GM12878 (cell line): ENCODE data around the gene FCER2. TPM values are rescaled to one million over a fixed set of nuclear protein-coding genes. Genes with fewer than 3 reads are reported as not detected.

ENCODE experiments used
- ATAC-seq: fragments of 200-7000 bp; cut with Tn5 transposase; 3 replicates; pipeline ENCODE4 v1.9.1; 2020; ENCODE audit warnings: mild to moderate bottlenecking, moderate library complexity
- BruUV-seq: library from RNA; stranded (reverse); fragments of 400-500 nt; replicated peaks from 2 replicates; lab custom pipeline; 2021; lab: Mats Ljungman, UMichigan
- CTCF ChIA-PET: fragments of 300-600 bp; sonication (Branson Sonifier 250); formaldehyde crosslinking; extraction: SDS; loops from one replicate; lab custom pipeline; 2021; ENCODE audit warnings: inconsistent platforms; lab: Yijun Ruan, JAX
- POLR2A ChIA-PET: fragments of 350-600 bp; formaldehyde crosslinking; extraction: SDS; loops from one replicate; lab custom pipeline; 2021; ENCODE audit warnings: inconsistent platforms; lab: Charles Lee
- RAD21 ChIA-PET: fragments of 300-600 bp; sonication (Branson Sonifier 250); formaldehyde crosslinking; loops from one replicate; lab custom pipeline; 2023; ENCODE audit warnings: antibody characterized with exemption; ENCODE audit not compliant: unreplicated experiment; lab: Charles Lee
- SMC1A ChIA-PET: fragments of 300-600 bp; sonication (Branson Sonifier 250); formaldehyde crosslinking; loops from one replicate; lab custom pipeline; 2023; ENCODE audit not compliant: unreplicated experiment, uncharacterized antibody; lab: Charles Lee
- DNase-seq: peaks from one replicate; pipeline ENCODE4 v3.0.0-alpha.2; 2011; ENCODE audit warnings: low read depth, low spot score
- FAIRE-seq: peaks from 3 replicates; lab custom pipeline; 2011; peaks lifted over from hg19 to GRCh38; lab: Jason Lieb, UNC
- H2AFZ ChIP-seq: 2 replicates; pipeline ENCODE4 v1.6.0; 2011; ENCODE audit warnings: low read depth, low read length, control low read depth; ENCODE audit not compliant: control insufficient read depth
- H3K27ac ChIP-seq: 2 replicates; pipeline ENCODE4 v1.5.1; 2011; ENCODE audit warnings: control low read depth; ENCODE audit not compliant: control insufficient read depth, insufficient read depth
- H3K27me3 ChIP-seq, 2 experiments: replicated peaks in 1 of 2; 2 replicates each; pipeline versions ENCODE4 v1.6.0 to v1.6.1; 2011; ENCODE audit warnings: low read length in 1 of 2; ENCODE audit not compliant: control insufficient read depth in 2 of 2, insufficient read depth in 2 of 2
- H3K36me3 ChIP-seq, 2 experiments: 2 replicates each; pipeline ENCODE4 v1.5.1; 2011; ENCODE audit warnings: low read length in 1 of 2; ENCODE audit not compliant: control insufficient read depth in 2 of 2, insufficient read depth in 2 of 2
- H3K4me1 ChIP-seq: 2 replicates; pipeline ENCODE4 v1.6.1; 2011; ENCODE audit warnings: mild to moderate bottlenecking, low read length, moderate library complexity, mixed read lengths; ENCODE audit not compliant: control insufficient read depth, insufficient read depth
- H3K4me2 ChIP-seq: 2 replicates; pipeline ENCODE4 v1.6.0; 2011; ENCODE audit warnings: control low read depth; ENCODE audit not compliant: control insufficient read depth, insufficient read depth
- H3K4me3 ChIP-seq: fragments of 200-600 bp; sonication (generic); 2 replicates; pipeline ENCODE4 v1.5.1; 2016
- H3K79me2 ChIP-seq: 2 replicates; pipeline ENCODE4 v1.6.0; 2011; ENCODE audit warnings: low read length; ENCODE audit not compliant: control insufficient read depth, insufficient read depth
- H3K9ac ChIP-seq: 2 replicates; pipeline ENCODE4 v1.8.0; 2011; ENCODE audit warnings: low read length, control low read depth, mixed read lengths; ENCODE audit not compliant: control insufficient read depth, insufficient read depth
- H3K9me3 ChIP-seq: replicated peaks from 3 replicates; pipeline ENCODE4 v1.5.1; 2011; ENCODE audit warnings: mild to moderate bottlenecking, low read length; ENCODE audit not compliant: control insufficient read depth, insufficient read depth
- H4K20me1 ChIP-seq: 2 replicates; pipeline ENCODE4 v1.6.0; 2011; ENCODE audit not compliant: control insufficient read depth, insufficient read depth
- BCL3 ChIP-seq: IDR thresholded peaks from 2 replicates; pipeline ENCODE4 v1.6.1; 2011; ENCODE audit warnings: borderline replicate concordance, low read depth, mild to moderate bottlenecking, moderate library complexity, low read length; ENCODE audit not compliant: insufficient read depth, poor library complexity, severe bottlenecking
- CEBPZ ChIP-seq: fragments of 150-350 bp; IDR thresholded peaks from 2 replicates; pipeline ENCODE4 v1.6.1; 2016; ENCODE audit warnings: low read depth, low read length
- E2F4 ChIP-seq: IDR thresholded peaks from 2 replicates; pipeline ENCODE4 v1.6.1; 2012; ENCODE audit warnings: low read depth, low read length, improper control_type of control experiment
- KLF5 ChIP-seq: fragments of 450-650 bp; IDR thresholded peaks from 2 replicates; pipeline ENCODE4 v1.6.1; 2014; ENCODE audit warnings: mild to moderate bottlenecking; ENCODE audit not compliant: partially characterized antibody
- NR2F1 ChIP-seq: fragments of 450-650 bp; conservative IDR thresholded peaks from 2 replicates; pipeline ENCODE4 v1.6.1; 2017; ENCODE audit warnings: mild to moderate bottlenecking
- PAX5 ChIP-seq: IDR thresholded peaks from 2 replicates; pipeline ENCODE4 v1.6.1; 2011; ENCODE audit warnings: low read depth, low read length, borderline replicate concordance
- RELB ChIP-seq: fragments of 450-650 bp; IDR thresholded peaks from 2 replicates; pipeline ENCODE4 v1.6.1; 2017; ENCODE audit warnings: low read depth, mild to moderate bottlenecking, moderate library complexity
- SMAD1 ChIP-seq: fragments of 450-650 bp; IDR thresholded peaks from 2 replicates; pipeline ENCODE4 v1.6.1; 2018; ENCODE audit warnings: mild to moderate bottlenecking, low read depth; ENCODE audit not compliant: partially characterized antibody
- TAF1 ChIP-seq: IDR thresholded peaks from 2 replicates; pipeline ENCODE4 v1.6.1; 2011; ENCODE audit warnings: mild to moderate bottlenecking, low read depth, low read length, borderline replicate concordance
- YY1 ChIP-seq: IDR thresholded peaks from 2 replicates; pipeline ENCODE4 v1.6.1; 2011; ENCODE audit warnings: low read depth, mild to moderate bottlenecking, low read length
- WGBS: methylation state at CpG from one replicate; pipeline ENCODE4 v1.1.6; 2016; ENCODE audit warnings: low lambda C conversion rate; ENCODE audit not compliant: insufficient replicate concordance, insufficient coverage; ENCODE audit errors: missing lambda C conversion rate; 5-methylcytosine and 5-hydroxymethylcytosine counted together
- in situ Hi-C: fragments of 300-500 bp; cut with MboI; formaldehyde crosslinking; loops from 9 replicates; pipeline ENCODE4 v1.14.3; 2018; ENCODE audit warnings: mixed read lengths
- intact Hi-C: fragments of 100-400 bp; cut with micrococcal nuclease; formaldehyde crosslinking; loops from one replicate; pipeline ENCODE4 v1.14.2; 2022; ENCODE audit not compliant: unreplicated experiment
- polyA plus RNA-seq, 11 experiments: library from polyadenylated mRNA; depleted of rRNA in 4 of 11; unstranded in 6 of 11; stranded (reverse) in 5 of 11; fragments of >200 nt; fragmentation: Nextera tagmentation in 4 of 11; fragmentation: Illumina TruSeq in 1 of 11; extraction: Ambion mirVana in 4 of 11; extraction: Trizol in 1 of 11; gene quantifications; 1 replicate in 1 of 11; 2 replicates in 10 of 11; pipeline versions ENCODE4 v1.2.1 to v1.2.3, GENCODE V29; 2011 to 2016; ENCODE audit warnings: inconsistent platforms in 2 of 11, missing spikeins in 2 of 11, low read depth in 1 of 11
- total RNA-seq, 4 experiments: library from RNA; depleted of rRNA in 3 of 4; stranded (reverse); fragments of >200 nt in 3 of 4; fragmentation: Illumina TruSeq in 1 of 4; extraction: Trizol in 1 of 4; gene quantifications; 2 replicates each; pipeline versions ENCODE4 v1.2.1 to v1.2.3, GENCODE V29; 2013 to 2021
- TF ChIP-seq, protein P1 (sequence below): fragments of 450-650 bp; IDR thresholded peaks from 2 replicates; pipeline ENCODE4 v1.6.1; 2018; ENCODE audit warnings: borderline replicate concordance, mild to moderate bottlenecking; ENCODE audit not compliant: partially characterized antibody

Gene FCER2
- total and polyA plus RNA-seq, 10 of the 15 experiments (the other 5 are each of a cell fraction or from before 2014, with no cell fraction given): 44.0 to 424 (median 241) TPM

DNA sequence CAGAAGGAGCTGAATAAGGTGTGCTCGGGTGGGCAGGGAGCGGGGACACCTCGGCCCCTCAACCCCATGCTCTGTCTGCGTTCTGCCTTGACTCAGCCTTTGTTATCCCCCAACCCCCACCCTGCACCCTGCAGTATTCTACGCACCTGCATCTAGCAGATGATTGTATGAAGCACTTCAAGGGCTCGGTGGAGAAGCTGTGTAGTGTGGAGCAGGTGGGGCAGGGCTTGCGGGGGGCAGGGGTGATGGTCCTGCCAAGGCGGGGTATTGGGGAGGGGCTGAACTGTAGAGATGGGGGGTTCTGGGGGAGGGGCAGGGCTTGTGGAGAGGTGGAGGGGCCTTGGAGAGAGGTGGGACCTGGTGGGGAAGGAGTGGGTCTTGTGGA is 58.9 kb downstream of the FCER2 start:
- Histone ChIP-seq H3K27me3 (no peaks in the 10 kb centered on the region), H3K4me2 (no peak overlapping the region), H2AFZ (no peak overlapping the region), H3K9ac (no peak overlapping the region), H3K4me1 (peaks cover 5% of the 10 kb centered on the region), H3K9me3 (no peaks in the 10 kb centered on the region; the same call in 2 of the 3 replicates), H3K4me3 (no peak overlapping the region), H3K27ac (no peak overlapping the region), H3K79me2 (peaks cover 4% of the 10 kb centered on the region), H4K20me1 (no peaks in the 10 kb centered on the region)
- in situ Hi-C loops (no loop called here), intact Hi-C loops (no loop called here)
- ChIA-PET POLR2A (no interaction called here), RAD21 (no interaction called here), CTCF (interaction anchor here (0.7 to 1.2 kb wide), 2 partner anchors 13 to 74 kb away, joined by 3 read pairs; partner anchors contain the start of gene PET100), SMC1A (no interaction called here)
- FAIRE-seq (no peak), ATAC-seq (no peak)
- BruUV-seq: no TSS peak
- TF ChIP-seq CEBPZ (no peak), YY1 (no peak), TAF1 (no peak), BCL3 (no peak), RELB (no peak), E2F4 (no peak), KLF5 (no peak), PAX5 (no peak), NR2F1 (no peak), SMAD1 (no peak)
- TF ChIP-seq, protein P1, sequence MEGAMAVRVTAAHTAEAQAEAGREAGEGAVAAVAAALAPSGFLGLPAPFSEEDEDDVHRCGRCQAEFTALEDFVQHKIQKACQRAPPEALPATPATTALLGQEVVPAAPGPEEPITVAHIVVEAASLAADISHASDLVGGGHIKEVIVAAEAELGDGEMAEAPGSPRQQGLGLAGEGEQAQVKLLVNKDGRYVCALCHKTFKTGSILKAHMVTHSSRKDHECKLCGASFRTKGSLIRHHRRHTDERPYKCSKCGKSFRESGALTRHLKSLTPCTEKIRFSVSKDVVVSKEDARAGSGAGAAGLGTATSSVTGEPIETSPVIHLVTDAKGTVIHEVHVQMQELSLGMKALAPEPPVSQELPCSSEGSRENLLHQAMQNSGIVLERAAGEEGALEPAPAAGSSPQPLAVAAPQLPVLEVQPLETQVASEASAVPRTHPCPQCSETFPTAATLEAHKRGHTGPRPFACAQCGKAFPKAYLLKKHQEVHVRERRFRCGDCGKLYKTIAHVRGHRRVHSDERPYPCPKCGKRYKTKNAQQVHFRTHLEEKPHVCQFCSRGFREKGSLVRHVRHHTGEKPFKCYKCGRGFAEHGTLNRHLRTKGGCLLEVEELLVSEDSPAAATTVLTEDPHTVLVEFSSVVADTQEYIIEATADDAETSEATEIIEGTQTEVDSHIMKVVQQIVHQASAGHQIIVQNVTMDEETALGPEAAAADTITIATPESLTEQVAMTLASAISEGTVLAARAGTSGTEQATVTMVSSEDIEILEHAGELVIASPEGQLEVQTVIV: no peak
- TF ChIP-seq, all 136 proteins: peak for 0
- WGBS: 94% methylated on average over 8 of the region's 8 CpGs
- DNase-seq: no peak
- H3K36me3 ChIP-seq: peaks cover 0 to 7% of the 10 kb centered on the region in 2 experiments; a peak in 3 of 4 replicates
